HG03457 (cell line): Measurements from ENCODE around the gene ZNF662.

ENCODE experiments used
- ATAC-seq: cut with Tn5 transposase; IDR thresholded peaks from one replicate; pipeline ENCODE4 v1.9.1; 2021; ENCODE audit warnings: moderate number of reproducible peaks; ENCODE audit not compliant: unreplicated experiment

The ZNF662 gene

GRCh38 chr3:42935472-42935871 is 29.5 kb downstream of the ZNF662 start:
- ATAC-seq: no peak

DNA sequence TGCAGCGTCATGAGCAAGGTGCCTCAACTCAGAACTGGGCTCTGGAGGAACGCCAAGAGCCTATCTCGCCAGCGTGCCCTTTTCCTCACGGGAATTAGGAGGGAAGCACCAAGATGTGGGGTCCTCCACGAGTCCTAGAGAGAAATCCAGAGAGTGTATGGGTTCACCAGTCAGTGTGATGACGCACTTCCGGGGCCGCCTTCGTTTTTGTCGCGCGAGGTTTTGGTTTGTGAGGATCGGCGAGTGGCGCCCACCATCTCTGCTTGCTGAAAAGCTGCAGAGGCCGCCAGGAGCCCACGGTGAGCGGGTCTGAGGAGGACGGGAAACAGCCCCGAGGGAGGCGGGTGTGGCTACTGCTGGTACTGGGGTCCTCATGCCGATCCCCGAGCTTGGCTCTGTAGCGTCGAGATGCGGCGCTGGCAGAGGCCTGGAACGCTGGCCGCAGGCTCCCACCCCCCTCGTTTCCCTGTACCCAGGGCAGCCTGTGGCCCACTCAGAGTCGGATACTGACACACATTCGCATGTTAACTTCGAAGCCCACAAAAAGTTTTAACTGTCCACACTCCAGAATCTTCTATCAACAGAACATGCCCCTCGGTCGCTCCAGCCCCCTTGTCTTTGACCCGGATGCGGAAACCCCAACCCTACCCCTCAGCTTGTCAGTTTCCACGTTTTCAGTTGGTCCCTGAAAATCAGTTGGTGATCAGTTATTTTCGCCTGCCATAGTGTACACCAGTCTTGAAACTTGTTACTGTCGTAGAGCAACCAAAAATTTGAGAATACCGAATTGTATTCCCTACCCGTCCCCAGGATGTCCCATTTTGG is 30.4 kb downstream of the ZNF662 start:
- ATAC-seq: no peak

DNA sequence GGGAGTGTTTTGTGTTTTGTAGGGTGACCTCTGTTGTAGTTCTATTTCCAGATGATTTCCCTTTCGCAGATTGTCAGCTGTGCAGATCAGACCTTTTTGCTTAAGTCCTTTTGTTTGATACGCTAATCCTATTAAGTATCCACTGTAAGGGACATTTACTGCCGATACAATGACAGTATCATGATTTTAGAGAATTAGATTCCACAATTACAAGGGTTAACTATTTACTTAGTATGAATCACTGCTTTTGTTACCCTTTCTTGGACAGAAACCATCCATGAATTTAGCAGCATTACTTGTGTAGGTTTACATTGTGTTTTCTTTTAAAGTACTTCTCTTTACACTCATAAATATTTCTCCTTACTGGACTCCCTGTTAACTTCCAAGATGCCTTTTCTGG is 31.4 kb downstream of the ZNF662 start:
- no peak for ATAC-seq

DNA sequence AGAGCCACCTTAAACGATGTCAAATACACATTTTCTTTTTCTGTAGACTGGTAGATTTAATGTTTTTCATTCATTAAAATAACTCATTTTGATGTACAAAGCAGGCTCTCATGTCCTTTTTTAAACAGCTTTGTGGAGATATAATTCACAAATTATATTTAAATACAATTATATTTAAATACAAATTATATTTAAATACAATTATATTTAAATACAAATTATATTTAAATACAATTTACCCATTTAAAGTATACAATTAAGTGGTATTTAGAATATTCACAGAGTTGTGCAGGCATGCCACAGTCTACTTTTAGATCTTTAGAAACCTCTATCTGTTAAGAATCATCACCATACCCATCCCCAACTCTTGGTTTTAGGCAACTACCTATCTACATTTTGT is 36.8 kb downstream of the ZNF662 start:
- no peak for ATAC-seq

DNA sequence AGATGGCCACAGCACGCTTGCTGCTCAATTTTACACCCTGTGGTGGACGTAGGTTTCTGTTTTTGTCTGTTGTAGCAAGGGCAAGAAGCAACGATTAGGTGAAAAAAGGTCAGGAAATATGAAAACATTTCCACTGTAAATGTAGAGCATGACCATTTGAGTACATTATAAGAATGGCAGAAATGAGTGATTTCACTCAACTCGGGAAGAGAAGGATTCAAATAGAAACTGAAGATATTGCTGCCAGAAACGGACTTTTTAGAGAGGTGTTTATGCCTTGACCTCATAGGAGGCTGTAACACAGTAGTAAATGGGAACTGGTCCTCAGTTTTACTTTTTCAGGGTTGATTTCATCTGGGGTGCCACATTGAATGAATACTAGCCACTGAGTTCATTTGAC is 40.1 kb downstream of the ZNF662 start:
- ATAC-seq: no peak

GRCh38 chr3:42957573-42957972 is 51.6 kb downstream of the ZNF662 start:
- no peak for ATAC-seq

DNA sequence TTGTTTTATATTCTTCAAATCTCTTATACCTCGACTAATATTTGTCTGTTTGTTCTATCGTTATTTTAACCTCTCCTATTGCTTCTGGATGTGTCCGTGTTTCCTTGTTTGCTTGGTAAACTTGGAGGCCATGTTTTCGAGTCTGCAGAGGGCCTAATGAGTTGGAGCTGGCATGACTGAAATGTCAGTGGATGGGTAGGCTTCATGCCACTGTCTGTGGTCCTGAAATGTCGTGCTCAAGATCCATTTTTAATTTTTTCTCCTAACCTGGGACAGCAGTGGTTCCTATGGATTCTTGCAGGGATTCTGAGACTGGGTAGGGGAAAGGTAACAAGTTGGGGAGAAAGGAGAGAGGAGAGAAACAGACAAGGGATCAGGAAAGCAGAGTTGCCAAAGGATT is 54.3 kb downstream of the ZNF662 start:
- ATAC-seq: no peak

- no peak for ATAC-seq
Observed at GRCh38 chr3:42960786-42961185, 54.8 kb downstream of the ZNF662 start.

DNA sequence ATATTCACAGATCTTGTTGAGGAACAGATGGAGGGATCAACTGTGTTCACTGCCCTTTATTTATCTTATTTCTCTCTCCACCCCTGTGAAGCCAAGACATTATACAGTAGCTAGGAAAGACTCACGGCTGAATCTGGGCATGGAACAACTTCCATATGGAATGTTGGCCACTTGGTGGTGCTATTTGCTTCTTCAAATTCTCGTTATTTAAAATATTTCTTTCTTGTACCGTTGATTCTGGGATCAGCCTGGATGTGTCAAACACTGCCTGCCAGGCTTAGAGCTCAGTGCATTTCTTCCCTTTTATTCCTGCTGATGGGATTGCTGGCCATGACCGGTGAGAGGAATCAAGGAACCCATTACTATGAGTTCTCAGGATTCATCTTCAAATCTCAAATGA is 55.7 kb downstream of the ZNF662 start:
- no peak for ATAC-seq

DNA sequence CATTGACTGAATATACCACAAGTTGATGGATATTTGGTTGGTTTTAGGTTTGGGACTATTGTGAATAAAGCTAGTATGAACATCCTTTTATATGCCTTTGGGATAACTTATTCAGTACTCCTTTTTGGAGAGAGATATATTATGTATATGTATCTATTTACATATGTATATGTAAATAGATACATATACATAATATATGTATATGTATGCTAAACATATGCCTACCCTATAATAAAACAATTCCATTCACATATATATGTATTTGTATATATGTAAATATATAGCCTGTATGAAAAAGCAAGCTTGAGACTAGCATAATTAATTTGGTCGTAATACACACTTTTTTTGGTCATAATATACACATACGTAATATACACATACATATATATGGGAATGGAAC is 57.3 kb downstream of the ZNF662 start:
- no peak for ATAC-seq

- ATAC-seq: no peak
Observed at GRCh38 chr3:42964266-42964665, 58.3 kb downstream of the ZNF662 start.
